Middle frontal gyrus (tissue), 1 donor: ENCODE data around the gene SLC12A3.
"Not testable (repeated sequence)": the region's sequence is repeated elsewhere in the genome, so short reads cannot be mapped to it uniquely, and the experiment has no call there.

Experiments
- DNase-seq: peaks from one replicate; pipeline ENCODE4 v3.0.0-alpha.2; 2015; ENCODE audit warnings: low spot score; ENCODE audit errors: extremely low spot score

The SLC12A3 gene

DNA sequence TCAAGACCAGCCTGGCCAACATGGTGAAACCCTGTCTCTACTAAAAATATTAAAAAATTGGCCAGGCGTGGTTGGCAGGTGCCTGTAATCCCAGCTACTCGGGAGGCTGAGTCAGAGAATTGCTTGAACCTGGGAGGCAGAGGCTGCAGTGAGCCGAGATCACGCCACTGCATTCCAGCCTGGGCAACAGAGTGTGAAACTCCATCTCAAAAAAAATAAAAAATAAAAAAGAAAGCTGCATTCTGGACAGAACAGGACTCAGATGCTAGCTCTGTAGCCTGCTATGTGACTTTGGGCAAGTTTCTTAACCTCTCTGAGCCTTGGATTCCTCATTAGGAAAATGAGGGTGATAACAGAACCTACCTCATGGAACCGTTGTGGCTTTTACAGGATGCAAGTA is 3.8 kb downstream of the SLC12A3 start:
- DNase-seq, result not testable (repeated sequence)

DNA sequence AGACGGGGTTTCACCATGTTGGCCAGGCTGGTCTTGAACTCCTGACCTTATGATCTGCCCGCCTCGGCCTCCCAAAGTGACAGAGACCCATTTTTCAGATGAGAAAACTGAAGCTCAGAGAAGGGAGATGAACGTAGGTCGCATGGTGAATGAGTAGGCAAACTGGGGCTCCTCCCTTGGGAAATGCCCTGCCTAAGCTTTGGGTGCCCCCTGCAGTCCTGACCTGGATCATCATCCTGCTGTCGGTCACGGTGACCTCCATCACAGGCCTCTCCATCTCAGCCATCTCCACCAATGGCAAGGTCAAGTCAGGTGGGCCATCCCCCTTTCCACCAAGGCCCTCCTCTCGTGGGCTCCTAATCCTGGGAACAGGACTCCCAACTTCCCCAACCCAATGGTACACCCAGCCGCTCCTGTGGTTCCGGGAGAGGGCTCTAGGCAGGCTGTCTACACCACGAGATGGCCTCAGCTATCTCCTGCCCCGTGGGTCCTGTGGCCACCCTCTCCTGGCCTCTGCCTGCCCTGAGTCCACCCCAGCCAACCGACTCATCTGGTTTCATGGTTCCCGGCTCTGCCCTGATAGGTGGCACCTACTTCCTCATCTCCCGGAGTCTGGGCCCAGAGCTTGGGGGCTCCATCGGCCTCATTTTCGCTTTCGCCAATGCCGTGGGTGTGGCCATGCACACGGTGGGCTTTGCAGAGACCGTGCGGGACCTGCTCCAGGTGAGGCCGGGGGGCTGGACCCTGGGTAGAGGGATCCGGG is 4.7 kb downstream of the SLC12A3 start:
- DNase-seq, result no peak

DNA sequence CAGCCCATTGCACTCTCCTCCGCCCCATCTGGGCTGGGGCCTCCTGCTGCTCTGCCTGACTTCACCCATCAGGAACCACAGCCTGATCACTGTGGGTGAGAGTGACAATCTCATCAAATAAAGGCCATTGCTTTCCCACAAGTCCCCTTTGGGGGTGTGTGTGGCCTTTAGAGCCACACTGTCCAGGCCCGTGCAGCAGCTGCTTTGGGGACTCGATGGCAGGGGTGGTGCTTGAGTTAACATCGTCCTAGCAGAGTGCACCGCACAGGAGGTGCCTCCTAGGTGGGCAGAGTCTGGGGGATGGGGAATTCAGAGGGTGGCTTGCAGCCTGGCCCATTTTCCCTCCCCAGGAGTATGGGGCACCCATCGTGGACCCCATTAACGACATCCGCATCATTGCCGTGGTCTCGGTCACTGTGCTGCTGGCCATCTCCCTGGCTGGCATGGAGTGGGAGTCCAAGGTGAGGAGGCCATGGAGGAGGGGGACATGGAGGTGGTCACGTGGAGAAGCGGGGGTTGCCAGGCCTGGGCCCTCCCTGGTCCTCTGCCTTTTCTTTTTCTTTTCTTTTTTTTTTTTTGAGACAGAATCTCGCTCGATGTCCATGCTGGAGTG is 5.4 kb downstream of the SLC12A3 start:
- DNase-seq, result no peak

DNA sequence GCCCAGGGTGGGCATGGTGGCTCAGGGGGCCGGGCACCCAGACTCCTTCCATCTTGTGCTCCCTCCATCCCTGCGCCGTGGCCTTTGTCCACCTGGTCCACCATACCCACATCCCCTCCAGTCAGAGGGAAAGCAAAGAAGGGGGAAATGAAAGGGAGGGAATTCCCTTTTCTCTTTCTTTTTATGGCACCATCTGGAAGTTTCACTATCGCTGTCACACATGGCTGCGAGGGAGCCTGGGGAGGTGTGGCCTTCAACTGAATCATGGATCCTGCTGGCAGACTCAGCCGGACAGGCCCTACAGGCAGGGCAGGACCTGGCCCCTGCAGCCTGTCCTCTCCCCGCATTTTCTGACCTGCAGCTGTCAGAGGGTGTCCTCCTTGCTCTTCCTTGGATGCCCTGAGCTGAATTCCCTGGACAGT is 6.2 kb downstream of the SLC12A3 start:
- DNase-seq, result no peak

DNA sequence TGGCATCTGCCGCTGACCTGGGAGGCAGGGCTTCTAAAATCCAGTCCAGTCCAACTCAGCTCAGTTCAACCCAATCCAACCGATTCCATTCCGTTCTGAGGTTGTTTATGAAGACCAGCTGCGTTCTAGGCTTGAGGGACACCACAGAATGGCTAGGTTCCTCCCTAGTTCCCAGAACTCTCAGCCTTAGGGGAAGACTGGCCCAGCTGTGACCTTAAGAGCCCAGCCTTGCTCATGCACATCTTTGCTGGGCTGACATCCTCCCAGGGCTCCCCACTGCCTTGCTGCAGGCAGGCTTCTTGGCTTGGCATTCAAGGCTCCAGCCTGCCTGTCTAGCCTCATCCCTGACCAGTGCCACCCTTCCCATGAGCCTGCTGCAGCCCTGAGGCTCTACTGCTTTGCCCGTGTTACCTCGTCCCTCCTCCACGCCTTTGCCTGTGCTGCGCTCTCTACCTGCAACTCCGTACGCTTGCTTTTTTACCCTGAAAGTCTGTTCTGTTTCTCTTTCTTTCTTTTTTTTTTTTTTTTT is 7.9 kb downstream of the SLC12A3 start:
- DNase-seq, result no peak

DNA sequence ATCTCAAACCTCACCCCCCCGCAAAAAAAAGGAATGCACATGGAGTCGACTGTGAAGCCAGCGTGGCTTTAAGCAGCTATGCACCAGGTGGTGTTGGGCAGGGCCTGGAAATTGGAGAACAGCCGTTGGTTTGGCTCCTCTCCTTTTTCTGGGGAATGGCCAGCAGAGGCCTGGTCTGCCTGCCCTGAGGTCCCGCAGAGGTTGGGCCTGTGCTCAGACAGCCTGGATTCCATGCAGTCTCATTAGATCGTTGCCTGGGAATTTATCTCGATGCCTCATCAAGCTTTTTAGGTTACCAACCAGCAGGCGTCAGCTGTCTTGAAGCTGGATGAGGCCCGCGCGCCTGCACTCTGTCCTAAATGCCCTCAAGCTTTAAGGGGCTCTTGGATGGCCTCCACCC is 9.8 kb downstream of the SLC12A3 start:
- no peak for DNase-seq

DNA sequence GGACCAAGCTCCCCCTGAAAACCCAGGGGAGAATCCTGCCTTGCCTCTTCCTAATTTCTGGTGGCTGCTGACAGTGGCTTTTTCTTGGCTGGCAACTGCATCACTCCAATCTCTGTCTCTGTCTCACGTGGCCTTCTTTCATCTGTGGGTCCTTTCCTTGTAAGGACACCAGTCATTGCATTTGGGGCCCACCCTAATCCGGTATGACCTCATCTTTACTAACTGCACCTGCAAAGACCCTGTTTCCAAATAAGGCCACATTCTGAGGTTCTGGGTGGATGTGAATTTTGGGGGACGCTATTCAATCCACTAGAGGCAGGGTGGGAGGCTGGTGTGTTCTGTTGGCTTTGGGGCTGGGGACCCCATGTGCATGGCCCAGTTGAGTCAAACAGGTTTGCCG is 11.0 kb downstream of the SLC12A3 start:
- DNase-seq, result no peak

DNA sequence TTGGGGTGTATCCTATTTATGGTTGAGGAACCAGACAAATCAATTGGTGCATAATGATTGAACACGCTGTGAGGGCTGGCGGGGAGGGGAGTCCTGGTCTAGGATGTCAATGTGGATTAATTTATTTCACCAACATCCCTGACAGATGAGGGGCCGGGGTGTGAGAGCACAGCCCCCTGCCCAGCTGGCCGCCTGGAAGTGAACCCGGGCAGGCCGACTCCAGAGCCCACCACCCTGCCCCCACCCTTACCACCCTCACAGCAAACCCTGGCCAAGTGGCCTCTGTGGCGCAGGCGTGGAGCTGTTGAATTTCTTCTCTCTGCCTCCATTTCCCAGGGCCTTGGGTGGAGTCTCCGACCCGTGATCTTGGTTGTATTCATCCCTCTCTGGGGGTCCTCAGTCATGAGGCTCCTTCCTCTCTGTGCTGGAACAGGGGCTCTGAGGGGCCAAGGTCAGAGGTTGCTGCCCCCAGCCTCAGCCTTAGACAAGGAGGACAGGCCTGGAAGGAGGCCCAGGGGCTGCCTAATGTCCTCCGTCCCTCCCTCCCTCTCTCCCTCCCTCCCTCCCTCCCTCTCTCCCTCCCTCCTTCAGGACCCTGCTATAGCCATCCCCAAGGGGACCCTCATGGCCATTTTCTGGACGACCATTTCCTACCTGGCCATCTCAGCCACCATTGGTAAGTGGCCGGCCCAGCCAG is 12.6 kb downstream of the SLC12A3 start:
- DNase-seq, result no peak

DNA sequence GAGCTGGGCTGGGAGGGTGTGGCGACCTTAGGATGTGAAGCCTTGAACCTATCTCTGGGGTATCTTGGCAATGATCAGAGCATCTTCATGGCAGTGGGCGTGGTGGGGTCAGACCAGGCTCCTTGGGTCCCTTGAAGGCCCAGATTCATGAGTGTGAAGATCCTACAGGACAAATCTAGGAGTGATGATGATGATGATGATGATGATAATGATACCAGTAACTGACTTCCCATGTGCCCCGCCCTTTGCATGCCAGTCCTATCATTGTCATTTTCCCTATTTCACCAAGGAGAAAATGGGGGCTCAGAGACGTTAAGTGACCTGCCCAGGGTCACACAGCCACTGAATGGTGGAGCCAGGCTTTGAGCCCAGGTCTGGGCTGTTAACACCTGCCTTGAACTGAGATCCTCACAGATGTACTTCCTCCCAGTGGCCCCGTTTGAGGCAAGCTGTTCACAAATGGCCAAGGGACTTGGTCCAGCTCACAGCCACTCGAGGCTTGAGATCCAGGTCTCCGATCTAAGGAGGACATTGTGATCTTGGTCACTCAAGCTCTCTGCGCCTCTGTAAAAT is 13.4 kb downstream of the SLC12A3 start:
- no peak for DNase-seq

DNA sequence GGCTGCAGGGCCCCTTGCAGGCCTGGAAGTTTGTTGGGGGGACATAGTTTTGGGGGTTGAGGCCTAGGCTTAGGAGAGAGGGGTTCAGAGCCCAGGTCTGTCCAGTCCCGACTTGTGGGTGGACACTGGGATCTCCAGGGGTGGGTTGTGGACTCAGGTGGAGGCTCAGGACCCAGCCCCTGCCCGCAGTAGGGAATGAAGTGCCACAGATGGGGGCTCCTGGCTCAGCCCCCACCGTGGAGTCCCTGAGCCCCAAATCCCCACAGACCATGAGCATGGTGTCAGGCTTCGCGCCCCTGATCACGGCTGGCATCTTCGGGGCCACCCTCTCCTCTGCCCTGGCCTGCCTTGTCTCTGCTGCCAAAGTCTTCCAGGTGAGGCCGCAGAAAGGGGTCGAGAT is 14.3 kb downstream of the SLC12A3 start:
- DNase-seq, result no peak

DNA sequence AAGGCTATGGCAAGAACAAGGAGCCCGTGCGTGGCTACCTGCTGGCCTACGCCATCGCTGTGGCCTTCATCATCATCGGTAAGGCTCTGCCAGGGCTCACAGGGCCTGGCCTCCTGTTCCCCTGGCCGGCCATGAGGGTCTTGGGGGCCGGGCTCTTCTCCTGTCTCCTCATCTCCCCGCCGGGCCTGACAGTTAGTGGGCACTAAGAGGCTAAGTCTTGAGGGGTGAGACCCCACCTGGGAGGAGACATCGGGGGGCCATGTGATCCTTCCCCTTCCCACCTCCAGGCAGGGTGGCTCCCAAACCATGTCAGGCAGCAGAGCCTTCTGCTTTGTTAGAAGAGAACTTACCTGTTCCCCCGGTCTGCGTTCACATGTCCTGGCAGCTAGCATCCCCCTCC is 15.2 kb downstream of the SLC12A3 start:
- no peak for DNase-seq

DNA sequence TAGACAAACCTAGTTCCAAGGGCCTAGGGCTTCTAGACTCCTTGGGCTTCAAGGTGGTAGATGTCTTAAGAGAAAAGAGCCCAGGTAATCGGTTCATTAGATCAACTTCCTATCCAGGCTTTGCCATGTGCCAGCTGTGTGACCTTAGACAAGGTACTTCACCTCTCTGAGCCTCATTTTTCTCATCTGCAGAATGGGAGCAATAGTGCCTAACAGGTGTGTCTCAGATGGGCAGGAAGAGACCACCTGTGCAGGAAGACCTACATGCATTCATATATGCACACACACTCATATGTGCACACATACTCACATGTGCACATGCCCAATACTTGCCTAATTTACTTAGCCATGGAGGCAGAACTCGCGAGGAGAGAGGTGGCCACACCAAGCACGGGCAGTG is 15.7 kb downstream of the SLC12A3 start:
- no peak for DNase-seq

DNA sequence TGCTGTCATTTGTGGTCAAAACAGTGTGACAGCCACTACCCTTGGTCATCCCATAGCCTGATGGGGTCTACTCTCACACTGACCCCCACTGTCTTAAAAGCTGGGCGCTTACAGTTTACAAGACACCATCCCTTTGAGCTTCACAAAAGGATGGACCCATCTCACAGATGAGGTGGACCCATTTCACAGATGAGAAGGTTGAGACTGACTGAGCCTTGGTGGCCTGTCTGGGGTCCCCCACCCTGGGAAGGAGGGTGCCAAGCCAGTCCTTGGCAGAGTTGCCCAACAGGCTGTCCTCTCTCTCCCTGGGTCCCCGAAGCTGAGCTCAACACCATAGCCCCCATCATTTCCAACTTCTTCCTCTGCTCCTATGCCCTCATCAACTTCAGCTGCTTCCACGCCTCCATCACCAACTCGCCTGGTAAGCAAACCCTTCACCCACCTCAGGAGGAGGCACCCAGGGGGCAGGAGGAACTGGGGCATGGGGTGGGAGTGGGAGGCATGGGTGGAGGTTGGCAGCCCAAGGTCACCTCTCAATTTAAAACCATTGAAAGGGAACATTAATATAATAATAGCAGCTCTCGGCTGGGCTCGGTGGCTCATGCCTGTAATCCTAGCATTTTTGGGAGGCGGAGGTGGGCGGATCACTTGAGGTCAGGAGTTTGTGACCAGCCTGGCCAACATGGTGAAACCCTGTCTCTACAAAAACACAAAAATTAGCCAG is 17.2 kb downstream of the SLC12A3 start:
- DNase-seq, result no peak

DNA sequence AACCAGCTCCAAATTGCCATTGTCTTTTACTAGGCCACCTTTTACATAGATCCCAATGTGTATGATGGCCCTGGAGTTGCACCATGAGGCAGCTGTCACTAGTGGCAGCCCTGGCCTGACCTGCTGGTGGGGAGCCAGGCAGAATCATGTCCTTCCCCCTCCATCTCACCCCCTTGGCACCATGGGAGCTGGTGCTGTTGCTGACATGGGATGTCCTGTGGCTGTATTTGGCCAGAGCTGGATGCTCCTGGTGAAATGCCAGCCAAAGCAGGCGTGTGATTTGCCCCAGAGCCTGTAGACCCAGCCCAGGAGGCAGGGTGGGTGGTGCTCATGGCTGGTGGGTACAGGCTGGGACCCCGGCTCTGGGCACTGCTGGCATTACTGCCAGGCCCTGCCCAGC is 18.6 kb downstream of the SLC12A3 start:
- no peak for DNase-seq

DNA sequence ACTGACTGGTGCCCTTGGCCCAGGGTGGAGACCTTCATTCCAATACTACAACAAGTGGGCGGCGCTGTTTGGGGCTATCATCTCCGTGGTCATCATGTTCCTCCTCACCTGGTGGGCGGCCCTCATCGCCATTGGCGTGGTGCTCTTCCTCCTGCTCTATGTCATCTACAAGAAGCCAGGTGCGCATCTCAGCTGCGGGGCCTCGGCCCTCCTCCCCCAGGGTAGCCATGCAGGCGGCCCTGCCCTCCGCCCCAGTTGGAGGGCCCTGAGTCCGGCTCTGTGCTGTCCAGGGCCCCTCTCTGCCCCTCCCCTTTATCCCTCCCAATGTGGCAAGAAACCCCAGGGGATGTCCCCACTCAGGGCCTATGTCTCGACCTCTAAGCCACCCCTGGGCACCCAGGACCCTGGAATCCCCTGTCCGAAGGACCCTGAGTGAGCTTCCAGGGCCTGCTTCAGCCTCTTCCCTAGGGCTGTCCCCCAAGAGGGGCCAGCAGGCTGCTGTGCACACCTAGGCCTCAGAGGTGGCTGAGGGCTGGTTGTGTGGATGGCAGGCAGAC is 19.1 kb downstream of the SLC12A3 start:
- DNase-seq, result no peak

DNA sequence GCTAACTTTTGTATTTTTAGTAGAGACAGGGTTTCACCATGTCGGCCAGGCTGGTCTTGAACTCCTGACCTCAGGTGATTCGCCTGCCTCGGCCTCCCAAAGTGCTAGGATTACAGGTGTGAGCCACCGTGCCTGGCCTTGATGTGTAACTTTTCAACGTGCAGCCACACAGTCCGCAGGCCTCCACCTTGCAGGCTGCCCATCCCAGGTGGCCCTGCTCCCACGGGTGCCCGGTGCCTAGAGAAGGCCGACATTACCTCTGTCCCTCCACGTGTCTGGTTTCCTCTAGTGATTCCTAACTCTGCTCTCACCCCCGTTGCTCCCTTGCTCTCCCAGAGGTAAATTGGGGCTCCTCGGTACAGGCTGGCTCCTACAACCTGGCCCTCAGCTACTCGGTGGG is 19.9 kb downstream of the SLC12A3 start:
- DNase-seq, result not testable (repeated sequence)

DNA sequence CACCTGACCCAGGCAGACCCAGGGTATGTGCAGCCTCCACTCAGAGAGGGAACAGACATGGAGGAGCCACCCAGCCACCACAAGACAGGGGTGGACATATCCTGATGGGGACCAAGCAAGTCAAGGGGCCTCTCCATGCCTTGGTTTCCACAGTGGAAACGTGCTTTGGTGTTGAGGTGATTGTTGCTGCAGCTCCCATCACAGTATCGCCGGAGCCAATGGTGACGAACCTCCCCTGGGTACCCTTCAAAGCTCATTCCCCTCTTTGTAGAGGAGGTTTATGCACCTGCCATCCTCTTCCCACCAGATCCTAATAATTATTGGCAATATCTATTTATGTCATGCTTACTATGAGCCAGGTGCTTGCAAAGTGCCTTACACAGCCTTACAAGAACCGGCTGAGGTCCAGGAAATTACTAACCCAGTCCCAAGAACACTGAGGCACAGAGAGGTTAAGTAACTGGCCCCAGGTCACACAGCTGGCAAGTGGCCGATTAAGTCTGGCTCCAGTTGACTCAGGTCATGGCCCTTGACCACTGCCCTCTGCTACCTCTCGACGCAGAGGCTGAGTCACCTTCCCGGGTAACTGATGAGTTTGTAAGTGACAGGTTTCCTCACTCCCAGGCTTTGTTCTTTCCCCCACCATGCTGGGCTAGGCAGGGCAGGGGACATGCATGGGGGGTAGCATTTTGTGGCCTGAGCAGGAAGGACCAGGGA is 20.6 kb downstream of the SLC12A3 start:
- DNase-seq, result no peak

DNA sequence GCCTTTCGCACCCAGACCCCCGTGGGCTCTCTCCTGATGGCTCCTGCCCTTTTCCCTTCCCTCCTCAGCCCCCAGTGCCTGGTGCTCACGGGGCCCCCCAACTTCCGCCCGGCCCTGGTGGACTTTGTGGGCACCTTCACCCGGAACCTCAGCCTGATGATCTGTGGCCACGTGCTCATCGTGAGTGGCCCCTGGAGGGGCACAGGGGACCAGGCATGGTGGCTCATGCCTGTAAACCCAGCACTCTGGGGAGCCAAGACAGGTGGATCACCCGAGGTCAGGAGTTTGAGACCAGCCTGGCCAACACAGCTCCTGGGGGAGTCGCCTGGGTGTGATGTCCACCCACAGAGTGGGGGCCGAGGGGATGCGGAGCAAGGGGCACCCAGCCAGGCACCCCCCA is 21.3 kb downstream of the SLC12A3 start:
- no peak for DNase-seq

DNA sequence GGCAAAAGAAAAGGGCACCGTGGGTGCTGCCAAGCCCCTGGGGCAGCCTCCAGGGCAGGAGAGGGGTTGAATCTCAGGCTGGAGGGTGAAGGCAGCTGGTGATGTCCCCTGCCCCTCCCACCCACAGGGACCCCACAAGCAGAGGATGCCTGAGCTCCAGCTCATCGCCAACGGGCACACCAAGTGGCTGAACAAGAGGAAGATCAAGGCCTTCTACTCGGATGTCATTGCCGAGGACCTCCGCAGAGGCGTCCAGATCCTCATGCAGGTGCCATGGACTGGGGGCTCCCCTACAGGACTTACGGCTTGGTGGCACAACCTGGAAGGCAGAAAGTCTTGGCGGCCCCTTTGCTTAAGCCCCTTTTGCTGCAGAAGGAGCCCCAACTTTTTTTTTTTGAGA is 21.8 kb downstream of the SLC12A3 start:
- no peak for DNase-seq

DNA sequence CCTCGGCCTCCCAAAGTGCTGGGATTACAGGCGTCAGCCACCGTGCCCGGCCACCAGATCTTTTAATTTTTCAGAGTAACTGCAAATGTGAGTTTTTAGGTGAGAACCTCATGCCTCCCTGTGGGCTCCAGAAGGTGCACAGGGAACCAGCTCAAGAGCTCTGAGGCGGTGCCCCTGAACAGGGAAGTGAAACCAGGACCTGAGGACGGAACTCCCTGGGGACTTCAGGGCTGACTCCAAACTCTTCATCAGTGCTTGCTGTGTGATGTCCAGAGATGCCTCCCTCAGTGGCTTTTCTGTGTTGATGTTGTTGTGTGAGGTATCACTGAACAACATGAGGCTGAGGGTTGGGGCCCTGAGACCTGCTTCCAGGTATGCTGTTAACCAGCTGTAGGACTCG is 23.8 kb downstream of the SLC12A3 start:
- DNase-seq, result no peak
